ENCODE measurements around the gene TSEN2.
"Not testable (repeated sequence)": the region's sequence is repeated elsewhere in the genome, so short reads cannot be mapped to it uniquely, and the experiment has no call there.

The TSEN2 gene

GRCh38 chr3:12484198-12484982, at the start of gene TSEN2:
Gene TSEN2, plus strand, starts transcription at chr3:12484480. Its CDS starts 5,321 bp downstream, at chr3:12489801.
- DNase-seq = peak; percentile 74

- no peak for DNase-seq
Measured at GRCh38 chr3:12436514-12437220, 47.6 kb upstream of the TSEN2 start.

- no peak for DNase-seq
Measured at GRCh38 chr3:12437221-12437605, 47.1 kb upstream of the TSEN2 start.

- DNase-seq = no peak
Measured at GRCh38 chr3:12437861-12438260, 46.4 kb upstream of the TSEN2 start.

- DNase-seq = no peak
Measured at GRCh38 chr3:12438318-12438717, 46.0 kb upstream of the TSEN2 start.

GRCh38 chr3:12439161-12439940, 44.9 kb upstream of the TSEN2 start:
- DNase-seq = no peak

- no peak for DNase-seq
Measured at GRCh38 chr3:12440927-12441714, 43.2 kb upstream of the TSEN2 start.

GRCh38 chr3:12442654-12443501, 41.4 kb upstream of the TSEN2 start:
- DNase-seq = no peak

GRCh38 chr3:12443781-12444522, 40.3 kb upstream of the TSEN2 start:
- no peak for DNase-seq

GRCh38 chr3:12444582-12445471, 39.5 kb upstream of the TSEN2 start:
- no peak for DNase-seq

GRCh38 chr3:12445523-12446240, 38.6 kb upstream of the TSEN2 start:
- DNase-seq = no peak

- DNase-seq = no peak
Measured at GRCh38 chr3:12446298-12446697, 38.0 kb upstream of the TSEN2 start.

GRCh38 chr3:12447075-12447474, 37.2 kb upstream of the TSEN2 start:
- no peak for DNase-seq

- DNase-seq = not testable (repeated sequence)
Measured at GRCh38 chr3:12448404-12449202, 35.7 kb upstream of the TSEN2 start.

- no peak for DNase-seq
Measured at GRCh38 chr3:12449889-12450682, 34.2 kb upstream of the TSEN2 start.

GRCh38 chr3:12451481-12451880, 32.8 kb upstream of the TSEN2 start:
- no peak for DNase-seq

GRCh38 chr3:12451960-12452359, 32.3 kb upstream of the TSEN2 start:
- DNase-seq = no peak

All from GF-D8 (cell line).